H9 (cell line): Measurements from ENCODE around the gene AIF1L. TPM values are rescaled to one million over a fixed set of nuclear protein-coding genes. Genes with fewer than 3 reads are reported as not detected.

Experiments
- DNase-seq: peaks from one replicate; pipeline ENCODE4 v3.0.0-alpha.2; 2017
- H2AFZ ChIP-seq: one replicate; pipeline ENCODE4 v1.6.1; 2013; ENCODE audit warnings: mild to moderate bottlenecking, low read length, control low read depth, moderate library complexity
- H2AK5ac ChIP-seq: 2 replicates; pipeline ENCODE4 v1.6.1; 2013; ENCODE audit warnings: low read length, control low read depth, mixed read lengths; ENCODE audit not compliant: insufficient read length
- H2BK120ac ChIP-seq: one replicate; pipeline ENCODE4 v1.6.1; 2013; ENCODE audit warnings: low read depth, mild to moderate bottlenecking, low read length, control low read depth, inconsistent platforms; ENCODE audit not compliant: poor library complexity, severe bottlenecking
- H2BK12ac ChIP-seq: 2 replicates; pipeline ENCODE4 v1.6.1; 2013; ENCODE audit warnings: low read length, control low read depth, mixed read lengths, low read depth; ENCODE audit not compliant: insufficient read length
- H2BK15ac ChIP-seq: 2 replicates; pipeline ENCODE4 v1.6.1; 2013; ENCODE audit warnings: low read depth, low read length, control low read depth
- H2BK20ac ChIP-seq: one replicate; pipeline ENCODE4 v1.6.1; 2013; ENCODE audit warnings: low read depth, mild to moderate bottlenecking, low read length, control low read depth, inconsistent platforms; ENCODE audit not compliant: poor library complexity, severe bottlenecking
- H2BK5ac ChIP-seq: 2 replicates; pipeline ENCODE4 v1.6.1; 2013; ENCODE audit warnings: low read length, control low read depth, mixed read lengths; ENCODE audit not compliant: insufficient read length
- H3K14ac ChIP-seq: 2 replicates; pipeline ENCODE4 v1.6.1; 2013; ENCODE audit warnings: low read length, control low read depth; ENCODE audit not compliant: insufficient read depth
- H3K18ac ChIP-seq: 2 replicates; pipeline ENCODE4 v1.6.1; 2013; ENCODE audit warnings: low read depth, mild to moderate bottlenecking, mixed read lengths, low read length, control low read depth; ENCODE audit not compliant: insufficient read length
- H3K23ac ChIP-seq: 2 replicates; pipeline ENCODE4 v1.6.1; 2013; ENCODE audit warnings: low read length, control low read depth, mixed read lengths, low read depth; ENCODE audit not compliant: insufficient read length
- H3K23me2 ChIP-seq: 2 replicates; pipeline ENCODE4 v1.6.1; 2013; ENCODE audit warnings: low read depth, mild to moderate bottlenecking, mixed read lengths, low read length, control low read depth; ENCODE audit not compliant: insufficient read length, poor library complexity, severe bottlenecking
- H3K27ac ChIP-seq: 2 replicates; pipeline ENCODE4 v1.5.1; 2013; ENCODE audit warnings: low read length, control low read depth, mixed read lengths, low read depth; ENCODE audit not compliant: insufficient read length
- H3K27me3 ChIP-seq: 2 replicates; pipeline ENCODE4 v1.6.1; 2013; ENCODE audit warnings: low read length, control low read depth, inconsistent platforms; ENCODE audit not compliant: insufficient read depth
- H3K4ac ChIP-seq: 2 replicates; pipeline ENCODE4 v1.6.1; 2013; ENCODE audit warnings: low read depth, mild to moderate bottlenecking, control low read depth, inconsistent platforms, low read length, moderate library complexity
- H3K4me1 ChIP-seq: 2 replicates; pipeline ENCODE4 v1.6.1; 2013; ENCODE audit warnings: low read length, control low read depth, inconsistent platforms; ENCODE audit not compliant: insufficient read depth
- H3K4me2 ChIP-seq: 2 replicates; pipeline ENCODE4 v1.6.1; 2013; ENCODE audit warnings: low read length, control low read depth, mixed read lengths; ENCODE audit not compliant: insufficient read length, insufficient read depth
- H3K56ac ChIP-seq: 2 replicates; pipeline ENCODE4 v1.6.1; 2013; ENCODE audit warnings: low read depth, mild to moderate bottlenecking, mixed read lengths, low read length, control low read depth; ENCODE audit not compliant: insufficient read length
- H3K79me1 ChIP-seq: 2 replicates; pipeline ENCODE4 v1.6.1; 2013; ENCODE audit warnings: low read depth, mild to moderate bottlenecking, moderate library complexity, low read length, control low read depth, inconsistent platforms; ENCODE audit not compliant: insufficient read depth, poor library complexity, severe bottlenecking
- H3K79me2 ChIP-seq: 2 replicates; pipeline ENCODE4 v1.6.1; 2013; ENCODE audit warnings: low read length, control low read depth, inconsistent platforms; ENCODE audit not compliant: insufficient read depth
- H3K9ac ChIP-seq: 2 replicates; pipeline ENCODE4 v1.6.1; 2013; ENCODE audit warnings: low read length, control low read depth, mixed read lengths; ENCODE audit not compliant: insufficient read length; ENCODE audit errors: extremely low read depth
- H3K9me3 ChIP-seq: one replicate; pipeline ENCODE4 v1.6.1; 2013; ENCODE audit warnings: low read depth, low read length, inconsistent platforms; ENCODE audit not compliant: control insufficient read depth
- H3T11ph ChIP-seq: one replicate; pipeline ENCODE4 v1.6.1; 2013; ENCODE audit warnings: mild to moderate bottlenecking, low read length, control low read depth, inconsistent platforms
- H4K20me1 ChIP-seq: one replicate; pipeline ENCODE4 v1.6.1; 2013; ENCODE audit not compliant: control insufficient read depth, insufficient read length, insufficient read depth
- H4K5ac ChIP-seq: 2 replicates; pipeline ENCODE4 v1.6.1; 2013; ENCODE audit warnings: low read depth, mild to moderate bottlenecking, mixed read lengths, low read length, control low read depth; ENCODE audit not compliant: insufficient read length
- H4K8ac ChIP-seq: replicated peaks from 2 replicates; pipeline ENCODE4 v1.6.1; 2013; ENCODE audit warnings: low read length, control low read depth, mixed read lengths, low read depth; ENCODE audit not compliant: insufficient read length
- H4K91ac ChIP-seq: 2 replicates; pipeline ENCODE4 v1.6.1; 2013; ENCODE audit warnings: low read depth, mild to moderate bottlenecking, moderate library complexity, mixed read lengths, low read length, control low read depth; ENCODE audit not compliant: insufficient read length
- H3K27ac Mint-ChIP-seq, 3 experiments: 2 replicates in 2 of 3; 3 replicates in 1 of 3; pipeline ENCODE4 v1.8.0; 2020 to 2021; ENCODE audit warnings: mixed read lengths in 3 of 3, mild to moderate bottlenecking in 1 of 3, moderate library complexity in 1 of 3
- H3K27me3 Mint-ChIP-seq: 2 replicates; pipeline ENCODE4 v1.8.0; 2021; ENCODE audit warnings: low read depth, mild to moderate bottlenecking, moderate library complexity, mixed read lengths
- H3K36me3 Mint-ChIP-seq, 3 experiments: 2 replicates in 2 of 3; 3 replicates in 1 of 3; pipeline ENCODE4 v1.8.0; 2020 to 2021; ENCODE audit warnings: low read depth in 3 of 3, mixed read lengths in 3 of 3; ENCODE audit not compliant: insufficient read depth in 1 of 3
- H3K4me1 Mint-ChIP-seq, 2 experiments: 2 replicates each; pipeline ENCODE4 v1.8.0; 2020; ENCODE audit warnings: mixed read lengths in 2 of 2
- H3K4me3 Mint-ChIP-seq, 2 experiments: 2 replicates in 1 of 2; 3 replicates in 1 of 2; pipeline ENCODE4 v1.8.0; 2020 to 2021; ENCODE audit warnings: mild to moderate bottlenecking in 2 of 2, mixed read lengths in 2 of 2, moderate library complexity in 1 of 2
- H3K9me3 Mint-ChIP-seq, 2 experiments: 2 replicates in 1 of 2; 3 replicates in 1 of 2; pipeline ENCODE4 v1.8.0; 2020; ENCODE audit warnings: mild to moderate bottlenecking in 2 of 2, mixed read lengths in 2 of 2, moderate library complexity in 1 of 2
- WGBS: extraction: QIAGEN DNeasy Blood & Tissue Kit; methylation state at CpG from one replicate; pipeline ENCODE4 v1.1.7; 2013; ENCODE audit warnings: missing lambda C conversion rate, low lambda C conversion rate, mixed read lengths; ENCODE audit not compliant: insufficient read length; ENCODE audit errors: extremely low coverage; 5-methylcytosine and 5-hydroxymethylcytosine counted together
- total RNA-seq: library from RNA; stranded (reverse); gene quantifications from 2 replicates; pipeline ENCODE4 v1.2.1, GENCODE V29; 2021
- TF ChIP-seq, protein P1 (sequence below): fragments of 200-600 bp; sonication (generic); conservative IDR thresholded peaks from 3 replicates; pipeline ENCODE4 v1.8.0; 2021; ENCODE audit warnings: antibody characterized with exemption, mild to moderate bottlenecking

The AIF1L gene
- total RNA-seq, 1 experiment from 2014 or later = 122 TPM

DNA sequence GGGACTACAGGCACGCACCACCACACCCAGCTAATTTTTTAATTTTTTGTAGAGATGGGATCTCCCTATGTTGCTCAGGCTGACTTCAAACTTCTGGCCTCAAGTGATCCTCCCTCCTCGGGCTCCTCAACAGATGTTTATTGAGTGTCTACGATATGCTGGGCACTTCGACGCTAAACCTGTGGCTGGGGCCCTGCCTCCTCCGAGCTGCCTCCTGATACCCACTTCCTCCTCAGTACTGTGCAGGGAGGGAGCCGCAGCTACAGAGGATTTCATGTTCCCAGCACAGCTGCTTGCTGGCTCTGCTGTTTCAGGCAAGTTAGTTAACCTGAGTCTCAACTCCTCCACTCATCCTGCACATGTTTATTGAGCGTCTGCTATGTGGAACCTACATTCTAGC, 9.6 kb downstream of the AIF1L start:
- Histone ChIP-seq H2BK12ac (no peak overlapping the region), H3K4me1 (peaks cover 6% of the 10 kb centered on the region; the same call in 1 of the 2 replicates), H3T11ph (no peak overlapping the region), H2BK20ac (no peak overlapping the region), H3K79me2 (no peaks in the 10 kb centered on the region), H2BK15ac (no peak overlapping the region), H3K23me2 (no peaks in the 10 kb centered on the region), H4K91ac (no peak overlapping the region), H3K9me3 (no peaks in the 10 kb centered on the region), H4K8ac (no peak overlapping the region), H2AK5ac (no peak overlapping the region), H2AFZ (no peak overlapping the region), H3K23ac (no peak overlapping the region), H3K9ac (no peak overlapping the region), H3K14ac (no peak overlapping the region), H3K79me1 (no peaks in the 10 kb centered on the region), H3K56ac (no peak overlapping the region), H3K27ac (no peak overlapping the region), H3K4ac (no peak overlapping the region), H4K20me1 (peaks cover 2% of the 10 kb centered on the region), H3K18ac (no peak overlapping the region), H3K27me3 (no peaks in the 10 kb centered on the region), H2BK5ac (no peak overlapping the region), H4K5ac (no peak overlapping the region), H3K4me2 (no peak overlapping the region), H2BK120ac (no peak overlapping the region)
- H3K4me1 Mint-ChIP-seq = peaks cover 26 to 39% of the 10 kb centered on the region in 2 experiments
- no peaks in the 10 kb centered on the region for H3K27me3 Mint-ChIP-seq
- H3K9me3 Mint-ChIP-seq = no peaks in the 10 kb centered on the region; a peak in 1 of 5 replicates
- DNase-seq = no peak
- peaks cover 37 to 69% (median 40%) of the 10 kb centered on the region in 3 experiments for H3K36me3 Mint-ChIP-seq
- TF ChIP-seq, protein P1, sequence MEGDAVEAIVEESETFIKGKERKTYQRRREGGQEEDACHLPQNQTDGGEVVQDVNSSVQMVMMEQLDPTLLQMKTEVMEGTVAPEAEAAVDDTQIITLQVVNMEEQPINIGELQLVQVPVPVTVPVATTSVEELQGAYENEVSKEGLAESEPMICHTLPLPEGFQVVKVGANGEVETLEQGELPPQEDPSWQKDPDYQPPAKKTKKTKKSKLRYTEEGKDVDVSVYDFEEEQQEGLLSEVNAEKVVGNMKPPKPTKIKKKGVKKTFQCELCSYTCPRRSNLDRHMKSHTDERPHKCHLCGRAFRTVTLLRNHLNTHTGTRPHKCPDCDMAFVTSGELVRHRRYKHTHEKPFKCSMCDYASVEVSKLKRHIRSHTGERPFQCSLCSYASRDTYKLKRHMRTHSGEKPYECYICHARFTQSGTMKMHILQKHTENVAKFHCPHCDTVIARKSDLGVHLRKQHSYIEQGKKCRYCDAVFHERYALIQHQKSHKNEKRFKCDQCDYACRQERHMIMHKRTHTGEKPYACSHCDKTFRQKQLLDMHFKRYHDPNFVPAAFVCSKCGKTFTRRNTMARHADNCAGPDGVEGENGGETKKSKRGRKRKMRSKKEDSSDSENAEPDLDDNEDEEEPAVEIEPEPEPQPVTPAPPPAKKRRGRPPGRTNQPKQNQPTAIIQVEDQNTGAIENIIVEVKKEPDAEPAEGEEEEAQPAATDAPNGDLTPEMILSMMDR = no peak
- peak overlapping the region in 1 of 3 experiments; percentile 31; a peak in 1 of 7 replicates for H3K27ac Mint-ChIP-seq
- H3K4me3 Mint-ChIP-seq = peak overlapping the region in 1 of 2 experiments; percentile 23; a peak in 1 of 5 replicates
- no CpG with 5 or more reads among the region's 8 CpGs for WGBS
